ENCODE data around the gene TMEM44.
"Not testable (repeated sequence)": the region's sequence is repeated elsewhere in the genome, so short reads cannot be mapped to it uniquely, and the experiment has no call there.

The TMEM44 gene

DNA sequence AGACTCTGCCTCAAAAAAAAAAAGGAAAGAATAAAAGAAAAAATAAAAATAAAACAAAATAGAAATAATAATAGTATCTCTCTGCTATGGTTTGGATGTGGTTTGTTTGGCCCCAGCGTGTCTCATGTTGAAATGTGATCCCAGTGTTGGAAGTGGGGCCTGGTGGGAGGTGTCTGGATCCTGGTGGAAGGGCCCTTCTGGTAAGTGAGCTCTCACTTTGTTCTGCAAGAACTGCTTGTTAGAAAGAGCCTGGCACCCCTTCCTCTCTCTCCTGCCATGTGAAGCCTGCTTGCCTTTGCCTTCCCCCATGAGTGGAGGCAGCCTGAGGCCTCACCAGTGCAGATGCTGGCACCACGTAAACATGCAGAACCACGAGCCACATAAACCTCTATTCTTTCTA, 26.3 kb downstream of the TMEM44 start:
- Histone ChIP-seq H3K14ac (ENCODE audit: low read length) (no peak overlapping the region), H2AK5ac (ENCODE audit: low read length) (no peak overlapping the region), H3K4me2 (ENCODE audit: low read length) (no peak overlapping the region), H3K4me3 (ENCODE audit: low read depth, low read length) (no peak overlapping the region), H3K79me1 (ENCODE audit: low read length) (no peaks in the 10 kb centered on the region), H2BK120ac (ENCODE audit: insufficient read depth, low read length, poor library complexity) (no peak overlapping the region), H2BK12ac (ENCODE audit: low read length) (no peak overlapping the region), H3K18ac (ENCODE audit: low read length) (no peak overlapping the region), H3K27me3 (ENCODE audit: insufficient read depth, low read length) (no peaks in the 10 kb centered on the region), H3K9me3 (ENCODE audit: insufficient read depth, low read depth, low read length) (peaks cover 6% of the 10 kb centered on the region), H3K9ac (ENCODE audit: low read length) (no peak overlapping the region), H2BK5ac (ENCODE audit: low read depth, low read length, poor library complexity) (no peak overlapping the region), H3K79me2 (ENCODE audit: control insufficient read depth, insufficient read depth, low read length, poor library complexity) (no peaks in the 10 kb centered on the region), H3K4ac (ENCODE audit: low read depth, low read length) (no peak overlapping the region), H3K23ac (ENCODE audit: low read length) (no peak overlapping the region), H4K12ac (ENCODE audit: low read depth, low read length) (no peak overlapping the region), H3K27ac (ENCODE audit: low read depth, low read length) (no peak overlapping the region), H2AFZ (ENCODE audit: insufficient read depth, low read length, poor library complexity) (no peak overlapping the region), H4K91ac (ENCODE audit: low read depth, low read length) (no peak overlapping the region), H3K4me1 (ENCODE audit: control insufficient read depth in 1 of 2, insufficient read depth in 2 of 2, low read length in 2 of 2) (no peaks in the 10 kb centered on the region), H3K36me3 (ENCODE audit: control insufficient read depth in 1 of 2, insufficient read depth in 2 of 2, low read length in 2 of 2) (peaks cover 10 to 14% of the 10 kb centered on the region in 2 experiments), H4K8ac (ENCODE audit: low read depth, low read length) (no peak overlapping the region)
- WGBS (ENCODE audit: extremely low coverage, insufficient coverage, insufficient read length), result no CpG with 5 or more reads among the region's 3 CpGs
- DNase-seq, result no peak

DNA sequence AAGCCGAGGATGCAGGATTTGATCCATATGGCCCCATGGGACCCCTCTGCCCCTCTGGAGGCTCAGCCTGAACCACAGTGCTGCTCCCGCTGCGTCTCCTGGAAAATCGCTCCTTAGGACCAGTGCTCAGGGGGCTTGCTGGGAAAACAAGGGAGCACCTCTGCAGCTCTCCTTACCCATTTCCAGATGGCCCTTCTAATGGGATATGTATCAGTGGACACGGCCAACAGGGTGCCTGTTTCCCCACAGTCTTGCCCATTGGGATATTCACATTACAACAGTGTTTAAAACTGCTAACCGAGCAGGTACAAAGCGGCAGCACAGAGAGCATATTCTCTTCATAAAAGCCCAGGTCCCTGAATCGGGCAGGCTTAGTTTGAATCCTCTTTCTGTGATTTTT, 27.1 kb downstream of the TMEM44 start:
- no CpG with 5 or more reads among the region's 8 CpGs for WGBS (ENCODE audit: extremely low coverage, insufficient coverage, insufficient read length)

DNA sequence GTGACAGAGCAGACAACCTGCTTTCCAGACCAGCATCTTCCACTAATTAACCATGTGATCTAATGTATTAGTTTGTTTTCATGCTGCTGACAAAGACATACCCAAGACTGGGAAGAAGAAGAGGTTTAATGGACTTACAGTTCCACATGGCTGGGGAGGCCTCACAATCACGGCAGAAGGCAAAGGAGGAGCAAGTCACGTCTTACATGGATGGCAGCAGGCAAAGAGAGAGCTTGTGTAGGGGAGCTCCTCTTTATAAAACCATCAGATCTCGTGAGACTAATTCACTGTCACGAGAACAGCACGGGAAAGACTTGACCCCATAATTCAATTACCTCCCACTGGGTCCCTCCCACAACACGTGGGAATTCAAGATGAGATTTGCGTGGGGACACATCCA, 27.9 kb downstream of the TMEM44 start:
- not testable (repeated sequence) for H2BK12ac ChIP-seq (ENCODE audit: low read length); H3K9ac ChIP-seq (ENCODE audit: low read length); H2AK5ac ChIP-seq (ENCODE audit: low read length); H3K4me2 ChIP-seq (ENCODE audit: low read length); H3K9me3 ChIP-seq (ENCODE audit: insufficient read depth, low read depth, low read length); H3K4ac ChIP-seq (ENCODE audit: low read depth, low read length); H3K27ac ChIP-seq (ENCODE audit: low read depth, low read length); H4K91ac ChIP-seq (ENCODE audit: low read depth, low read length); H3K14ac ChIP-seq (ENCODE audit: low read length); H4K8ac ChIP-seq (ENCODE audit: low read depth, low read length); H4K12ac ChIP-seq (ENCODE audit: low read depth, low read length); H3K27me3 ChIP-seq (ENCODE audit: insufficient read depth, low read length); H3K23ac ChIP-seq (ENCODE audit: low read length); H2AFZ ChIP-seq (ENCODE audit: insufficient read depth, low read length, poor library complexity); H3K79me2 ChIP-seq (ENCODE audit: control insufficient read depth, insufficient read depth, low read length, poor library complexity); H3K18ac ChIP-seq (ENCODE audit: low read length); H2BK5ac ChIP-seq (ENCODE audit: low read depth, low read length, poor library complexity); H3K4me3 ChIP-seq (ENCODE audit: low read depth, low read length); DNase-seq; H3K79me1 ChIP-seq (ENCODE audit: low read length); H2BK120ac ChIP-seq (ENCODE audit: insufficient read depth, low read length, poor library complexity); H3K4me1 ChIP-seq (ENCODE audit: control insufficient read depth in 1 of 2, insufficient read depth in 2 of 2, low read length in 2 of 2)
- no CpG with 5 or more reads among the region's 7 CpGs for WGBS (ENCODE audit: extremely low coverage, insufficient coverage, insufficient read length)
- peaks cover 8 to 14% of the 10 kb centered on the region in 2 experiments for H3K36me3 ChIP-seq (ENCODE audit: control insufficient read depth in 1 of 2, insufficient read depth in 2 of 2, low read length in 2 of 2)

More for the DNA sequence above, 27.1 kb downstream of the TMEM44 start:
- no peak overlapping the region for H3K27ac ChIP-seq (ENCODE audit: low read depth, low read length)
- no peak overlapping the region for H3K18ac ChIP-seq (ENCODE audit: low read length)
- H3K36me3 ChIP-seq (ENCODE audit: control insufficient read depth in 1 of 2, insufficient read depth in 2 of 2, low read length in 2 of 2), result peaks cover 10 to 14% of the 10 kb centered on the region in 2 experiments
- no peak overlapping the region for H4K91ac ChIP-seq (ENCODE audit: low read depth, low read length)
- H3K4me2 ChIP-seq (ENCODE audit: low read length), result no peak overlapping the region
- H3K9ac ChIP-seq (ENCODE audit: low read length), result no peak overlapping the region
- no peak overlapping the region for H4K8ac ChIP-seq (ENCODE audit: low read depth, low read length)
- peaks cover 6% of the 10 kb centered on the region for H3K9me3 ChIP-seq (ENCODE audit: insufficient read depth, low read depth, low read length)
- no peak overlapping the region for H3K4me3 ChIP-seq (ENCODE audit: low read depth, low read length)
- H2BK5ac ChIP-seq (ENCODE audit: low read depth, low read length, poor library complexity), result no peak overlapping the region
- no peak overlapping the region for H2AK5ac ChIP-seq (ENCODE audit: low read length)
- no peak overlapping the region for H2BK12ac ChIP-seq (ENCODE audit: low read length)
- no peaks in the 10 kb centered on the region for H3K4me1 ChIP-seq (ENCODE audit: control insufficient read depth in 1 of 2, insufficient read depth in 2 of 2, low read length in 2 of 2)
- H4K12ac ChIP-seq (ENCODE audit: low read depth, low read length), result no peak overlapping the region
- no peak overlapping the region for H3K14ac ChIP-seq (ENCODE audit: low read length)
- H3K23ac ChIP-seq (ENCODE audit: low read length), result no peak overlapping the region
- H2BK120ac ChIP-seq (ENCODE audit: insufficient read depth, low read length, poor library complexity), result no peak overlapping the region
- no peak for DNase-seq
- no peak overlapping the region for H2AFZ ChIP-seq (ENCODE audit: insufficient read depth, low read length, poor library complexity)
- no peaks in the 10 kb centered on the region for H3K79me1 ChIP-seq (ENCODE audit: low read length)
- no peaks in the 10 kb centered on the region for H3K27me3 ChIP-seq (ENCODE audit: insufficient read depth, low read length)
- H3K79me2 ChIP-seq (ENCODE audit: control insufficient read depth, insufficient read depth, low read length, poor library complexity), result no peaks in the 10 kb centered on the region
- no peak overlapping the region for H3K4ac ChIP-seq (ENCODE audit: low read depth, low read length)

DNA sequence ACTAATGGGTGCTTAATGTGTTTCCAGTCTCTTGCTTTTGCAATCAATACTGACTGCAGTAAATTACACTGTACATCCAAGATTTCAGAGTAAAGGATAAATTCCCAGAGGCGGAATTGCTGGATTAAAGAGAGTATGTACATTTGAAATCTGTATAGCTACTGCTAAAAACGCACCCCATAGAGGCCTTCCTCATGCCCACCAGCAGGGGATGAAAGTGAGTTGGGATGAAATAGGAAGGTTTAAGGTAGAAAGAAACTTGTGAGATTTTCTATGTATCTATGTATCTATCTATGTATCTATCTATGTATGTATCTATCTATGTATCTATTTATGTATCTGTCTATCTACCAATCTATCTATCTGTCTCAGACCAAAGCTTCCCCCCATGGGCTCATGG, 28.4 kb downstream of the TMEM44 start:
- Histone ChIP-seq H3K79me2 (ENCODE audit: control insufficient read depth, insufficient read depth, low read length, poor library complexity) (no peaks in the 10 kb centered on the region), H3K27me3 (ENCODE audit: insufficient read depth, low read length) (no peaks in the 10 kb centered on the region), H3K4ac (ENCODE audit: low read depth, low read length) (no peak overlapping the region), H4K8ac (ENCODE audit: low read depth, low read length) (no peak overlapping the region), H3K9ac (ENCODE audit: low read length) (no peak overlapping the region), H3K4me2 (ENCODE audit: low read length) (no peak overlapping the region), H3K14ac (ENCODE audit: low read length) (no peak overlapping the region), H2BK12ac (ENCODE audit: low read length) (no peak overlapping the region), H4K91ac (ENCODE audit: low read depth, low read length) (no peak overlapping the region), H3K18ac (ENCODE audit: low read length) (no peak overlapping the region), H3K23ac (ENCODE audit: low read length) (no peak overlapping the region), H2AK5ac (ENCODE audit: low read length) (no peak overlapping the region), H2BK120ac (ENCODE audit: insufficient read depth, low read length, poor library complexity) (no peak overlapping the region), H2BK5ac (ENCODE audit: low read depth, low read length, poor library complexity) (no peak overlapping the region), H3K79me1 (ENCODE audit: low read length) (no peaks in the 10 kb centered on the region), H3K36me3 (ENCODE audit: control insufficient read depth in 1 of 2, insufficient read depth in 2 of 2, low read length in 2 of 2) (peaks cover 8 to 14% of the 10 kb centered on the region in 2 experiments), H2AFZ (ENCODE audit: insufficient read depth, low read length, poor library complexity) (no peak overlapping the region), H3K4me1 (ENCODE audit: control insufficient read depth in 1 of 2, insufficient read depth in 2 of 2, low read length in 2 of 2) (no peaks in the 10 kb centered on the region), H4K12ac (ENCODE audit: low read depth, low read length) (no peak overlapping the region), H3K27ac (ENCODE audit: low read depth, low read length) (no peak overlapping the region), H3K4me3 (ENCODE audit: low read depth, low read length) (no peak overlapping the region), H3K9me3 (ENCODE audit: insufficient read depth, low read depth, low read length) (peaks cover 6% of the 10 kb centered on the region)
- no CpG with 5 or more reads among the region's 2 CpGs for WGBS (ENCODE audit: extremely low coverage, insufficient coverage, insufficient read length)
- no peak for DNase-seq

Data from trophoblast cell (in vitro differentiated cells and primary cell).